HuH-7.5 (cell line): ENCODE data around the gene SRPK2.
"Not testable (repeated sequence)": the region's sequence is repeated elsewhere in the genome, so short reads cannot be mapped to it uniquely, and the experiment has no call there.

ENCODE experiments used
- DNase-seq: peaks from one replicate; pipeline ENCODE4 v3.0.0; 2011; ENCODE audit warnings: low spot score

Gene SRPK2

DNA sequence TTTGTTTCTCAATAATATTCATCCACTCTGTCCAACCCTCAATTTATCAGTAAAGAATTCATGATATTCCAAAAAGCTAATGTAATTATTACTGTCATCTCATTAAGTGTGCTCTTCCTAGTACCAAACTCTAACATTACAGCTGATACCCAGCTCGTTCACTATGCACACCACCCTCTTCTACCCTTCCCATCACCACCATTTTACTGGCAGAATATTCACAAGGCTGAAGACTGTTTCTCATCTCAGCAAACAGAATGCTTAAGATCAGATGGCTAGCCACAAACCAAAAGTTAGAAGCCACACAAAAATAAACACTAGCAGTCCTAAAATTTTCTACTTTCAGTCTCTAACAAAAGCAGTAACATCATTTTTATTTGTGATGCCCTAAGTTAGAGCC lies 121.5 kb downstream of the SRPK2 start:
- DNase-seq, result no peak

DNA sequence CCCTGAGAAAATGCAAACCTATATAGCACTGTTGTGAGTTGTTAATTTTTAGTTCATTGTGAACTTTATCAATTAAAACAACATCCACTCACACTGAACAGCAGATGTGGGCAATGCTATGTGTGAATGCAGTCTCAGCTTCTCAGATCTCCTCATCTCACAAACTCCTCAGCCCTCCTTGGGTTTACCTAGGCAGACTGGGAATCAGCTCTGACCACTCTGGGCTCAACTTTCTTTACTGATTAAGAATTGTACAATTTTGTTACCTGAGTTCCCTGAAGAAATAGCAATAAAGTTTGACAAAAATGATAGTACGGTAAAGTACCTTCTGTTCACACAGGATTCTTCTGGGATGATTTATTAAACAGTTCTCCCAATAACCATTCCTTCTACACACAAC lies 124.0 kb downstream of the SRPK2 start:
- DNase-seq, result no peak

DNA sequence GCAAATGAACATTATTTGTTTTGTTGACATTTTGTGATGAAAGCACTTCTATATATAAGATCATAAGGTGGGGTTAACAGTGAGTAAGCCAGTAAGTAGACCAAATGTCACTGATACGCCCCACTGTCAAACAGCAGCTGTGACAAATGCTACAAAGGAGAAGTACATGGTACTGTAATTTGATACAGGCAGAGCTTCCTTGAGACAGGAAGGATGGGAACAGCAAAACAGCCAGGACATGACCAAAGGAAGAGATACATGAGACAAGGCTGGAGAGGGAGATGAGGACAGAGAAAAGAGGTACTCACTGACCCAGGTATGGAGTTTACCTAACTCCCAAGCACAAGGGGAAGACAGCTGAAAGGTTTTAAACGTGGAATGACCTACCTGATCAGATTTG lies 127.0 kb downstream of the SRPK2 start:
- no peak for DNase-seq

DNA sequence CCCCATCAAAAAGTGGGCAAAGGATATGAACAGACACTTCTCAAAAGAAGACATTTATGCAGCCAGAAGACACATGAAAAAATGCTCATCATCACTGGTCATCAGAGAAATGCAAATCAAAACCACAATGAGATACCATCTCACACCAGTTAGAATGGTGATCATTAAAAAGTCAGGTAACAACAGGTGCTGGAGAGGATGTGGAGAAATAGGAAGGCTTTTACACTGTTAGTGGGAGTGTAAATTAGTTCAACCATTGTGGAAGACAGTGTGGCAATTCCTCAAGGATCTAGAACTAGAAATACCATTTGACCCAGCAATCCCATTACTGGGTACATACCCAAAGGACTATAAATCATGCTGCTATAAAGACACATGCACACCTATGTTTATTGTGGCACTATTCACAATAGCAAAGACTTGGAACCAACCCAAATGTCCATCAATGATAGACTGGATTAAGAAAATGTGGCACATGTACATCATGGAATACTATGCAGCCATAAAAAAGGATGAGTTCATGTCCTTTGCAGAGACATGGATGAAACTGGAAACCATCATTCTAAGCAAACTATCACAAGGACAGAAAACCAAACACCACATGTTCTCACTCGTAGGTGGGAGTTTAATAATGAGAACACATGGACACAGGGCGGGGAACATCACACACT lies 128.4 kb downstream of the SRPK2 start:
- DNase-seq, result not testable (repeated sequence)

DNA sequence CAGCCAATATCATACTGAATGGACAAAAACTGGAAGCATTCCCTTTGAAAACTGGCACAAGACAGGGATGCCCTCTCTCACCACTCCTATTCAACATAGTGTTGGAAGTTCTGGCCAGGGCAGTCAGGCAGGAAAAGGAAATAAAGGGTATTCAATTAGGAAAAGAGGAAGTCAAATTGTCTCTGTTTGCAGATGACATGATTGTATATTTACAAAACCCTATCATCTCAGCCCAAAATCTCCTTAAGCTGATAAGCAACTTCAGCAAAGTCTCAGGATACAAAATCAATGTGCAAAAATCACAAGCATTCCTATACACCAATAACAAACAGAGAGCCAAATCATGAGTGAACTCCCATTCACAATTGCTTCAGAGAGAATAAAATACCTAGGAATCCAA lies 129.8 kb downstream of the SRPK2 start:
- DNase-seq, result not testable (repeated sequence)

DNA sequence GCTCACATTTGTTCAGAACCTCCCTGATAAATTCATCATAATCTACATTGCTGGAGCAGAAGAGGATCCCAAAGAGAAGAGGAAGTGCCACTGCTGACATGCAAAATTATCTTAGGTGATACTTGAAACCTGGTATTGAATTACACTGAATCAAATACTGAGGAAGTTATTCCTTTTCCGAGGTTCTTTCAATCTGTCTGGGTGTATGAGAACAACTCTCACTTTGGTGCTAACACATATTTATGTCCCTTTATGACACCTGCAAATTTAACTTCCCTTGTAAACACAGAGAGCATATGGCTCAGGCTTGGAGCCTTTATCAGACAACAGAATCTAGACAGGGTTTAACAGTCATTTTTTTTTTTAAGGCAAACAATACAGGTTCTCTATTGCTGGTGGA lies 131.4 kb downstream of the SRPK2 start:
- DNase-seq, result no peak

DNA sequence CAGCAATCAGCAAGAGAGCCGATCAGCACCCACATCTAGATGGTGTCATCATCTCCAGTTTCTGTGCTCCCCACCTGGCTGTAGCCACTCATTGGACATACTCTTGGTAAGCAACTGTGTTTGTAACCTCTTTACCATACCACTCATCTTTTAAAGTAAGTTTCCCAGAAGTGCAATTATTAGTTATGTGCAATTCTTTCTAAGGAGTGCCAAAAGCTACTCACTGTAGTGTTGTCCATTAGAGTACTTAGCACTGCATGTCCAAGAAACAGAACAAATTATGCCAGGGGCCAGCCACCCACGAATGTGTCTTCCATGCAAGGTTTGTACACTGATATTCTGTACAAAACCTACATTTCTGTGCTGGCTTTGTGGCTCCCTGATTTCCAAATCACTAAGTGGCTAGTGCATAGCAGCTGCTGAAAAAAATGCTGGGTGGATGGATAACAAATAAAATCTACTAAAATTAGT lies 131.9 kb downstream of the SRPK2 start:
- DNase-seq, result no peak

DNA sequence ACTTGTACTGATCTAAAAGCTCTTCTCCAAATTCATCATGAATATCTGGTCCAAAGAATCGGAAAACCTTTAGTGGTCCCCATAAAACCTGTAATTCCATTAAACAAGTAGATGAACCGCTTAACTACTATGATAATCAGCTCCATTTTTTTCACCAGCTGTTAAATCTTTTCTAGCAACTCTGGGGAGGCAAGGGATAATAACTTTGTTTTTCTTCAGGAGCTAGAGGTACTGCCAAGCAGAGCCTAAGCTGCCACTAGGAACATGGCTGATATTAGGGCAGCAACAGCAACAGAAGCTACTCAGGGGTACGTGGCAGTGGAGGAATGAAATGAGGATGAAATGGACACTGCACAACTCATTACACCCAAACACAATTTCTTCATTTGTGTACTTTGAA lies 138.0 kb downstream of the SRPK2 start:
- DNase-seq, result no peak

DNA sequence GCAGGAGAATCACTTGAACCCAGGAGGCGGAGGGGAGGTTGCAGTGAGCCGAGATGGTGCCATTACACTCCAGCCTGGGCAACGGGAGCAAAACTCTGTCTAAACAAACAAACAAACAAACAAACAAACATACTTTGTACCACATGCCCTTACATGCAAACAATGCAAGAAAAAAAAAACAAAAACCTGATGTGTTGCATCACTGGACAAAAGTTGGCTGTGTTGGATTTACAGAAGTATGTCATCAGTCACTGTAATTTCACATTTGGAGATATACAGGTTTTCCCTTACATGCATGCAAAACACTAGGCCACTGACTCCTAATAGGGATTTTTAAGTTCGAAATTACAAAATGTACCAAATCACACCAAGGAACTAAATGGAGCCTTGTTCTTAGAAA lies 138.5 kb downstream of the SRPK2 start:
- no peak for DNase-seq

DNA sequence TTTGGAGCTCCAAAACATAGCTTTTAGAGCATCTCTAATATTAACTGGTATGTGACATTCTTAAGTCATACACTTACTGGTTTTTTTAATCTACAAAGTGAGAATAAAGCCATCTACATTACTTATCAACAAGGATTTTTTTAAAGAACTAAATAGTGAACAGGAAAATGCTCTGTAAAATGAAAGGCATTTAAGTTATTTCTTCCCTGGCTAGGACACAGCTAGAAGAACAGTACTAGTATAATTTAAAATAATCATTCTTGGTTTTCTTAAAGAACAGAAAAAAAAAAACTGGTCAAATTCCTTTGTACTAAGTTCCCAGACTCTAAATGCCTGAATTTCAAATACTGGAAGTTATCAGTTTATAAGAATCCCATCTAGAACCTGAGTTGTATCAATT lies 139.5 kb downstream of the SRPK2 start:
- DNase-seq, result no peak

DNA sequence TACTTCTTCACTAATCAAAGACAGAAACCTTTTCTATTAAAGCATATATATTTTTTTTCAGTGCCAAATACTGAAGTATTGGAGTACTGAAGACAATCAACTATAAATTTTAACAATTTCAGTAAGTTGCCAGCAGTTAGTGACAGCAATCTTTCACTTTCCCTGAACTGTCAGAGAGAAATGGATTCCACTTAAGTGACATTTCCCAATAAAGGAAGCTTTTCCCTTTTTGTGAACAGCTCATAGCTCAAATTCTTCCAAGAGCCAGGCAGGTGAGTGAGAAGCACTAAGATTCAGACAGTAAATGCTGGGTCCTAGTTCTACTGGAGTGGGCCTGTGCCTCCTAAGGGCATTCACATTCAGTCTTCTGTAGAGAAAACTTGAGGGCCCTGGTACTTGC lies 142.0 kb downstream of the SRPK2 start:
- no peak for DNase-seq

DNA sequence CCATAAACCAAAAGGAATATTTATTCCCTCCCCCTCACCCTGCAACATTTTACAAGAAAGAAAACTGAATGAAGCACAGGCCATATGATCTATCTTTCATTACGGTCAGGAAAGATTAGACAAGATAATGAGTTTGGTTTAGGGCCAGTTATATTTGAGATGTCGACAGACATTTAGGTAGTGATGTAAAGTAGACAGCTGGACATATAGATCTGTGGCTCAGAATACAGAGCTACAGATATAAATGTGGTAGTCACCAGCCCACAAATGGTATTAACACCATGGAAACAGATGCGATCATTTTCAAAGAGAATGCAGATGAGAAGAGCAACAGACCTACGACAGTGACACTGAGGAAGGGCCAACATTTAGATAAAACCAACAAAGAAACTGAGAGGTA lies 142.5 kb downstream of the SRPK2 start:
- no peak for DNase-seq

DNA sequence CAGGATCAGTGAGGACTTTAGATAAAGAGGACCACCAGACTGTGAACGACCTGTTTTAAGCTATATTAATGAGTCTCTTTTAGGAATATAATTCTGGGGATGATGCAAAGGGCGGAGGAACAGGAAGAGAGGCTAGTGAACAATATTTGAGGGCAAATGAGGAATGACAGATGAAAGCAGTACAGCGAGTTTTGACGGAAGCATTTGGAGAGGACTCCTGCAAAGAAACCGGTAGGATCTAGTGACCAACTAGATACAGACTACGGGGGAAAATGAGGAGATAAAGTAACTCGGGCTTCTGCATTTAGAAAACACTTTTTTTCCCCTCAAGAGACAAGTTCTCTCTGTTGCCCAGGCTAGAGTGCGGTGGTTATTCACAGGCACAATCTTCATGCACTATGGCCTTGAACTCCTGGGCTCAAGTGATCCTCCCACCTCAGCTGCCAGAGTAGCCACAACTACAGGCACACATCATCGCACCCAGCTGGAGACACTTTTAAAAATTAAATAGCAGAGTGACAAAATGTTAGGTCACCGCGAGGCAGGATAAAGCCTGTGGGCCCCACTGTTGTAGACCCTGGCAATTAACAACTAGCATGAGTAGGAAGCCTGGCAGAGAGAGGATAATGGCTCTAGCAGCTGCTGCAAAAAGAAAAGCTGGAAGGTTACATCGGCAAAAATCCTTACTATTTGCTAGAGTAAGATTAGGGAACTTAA lies 143.2 kb downstream of the SRPK2 start:
- no peak for DNase-seq

DNA sequence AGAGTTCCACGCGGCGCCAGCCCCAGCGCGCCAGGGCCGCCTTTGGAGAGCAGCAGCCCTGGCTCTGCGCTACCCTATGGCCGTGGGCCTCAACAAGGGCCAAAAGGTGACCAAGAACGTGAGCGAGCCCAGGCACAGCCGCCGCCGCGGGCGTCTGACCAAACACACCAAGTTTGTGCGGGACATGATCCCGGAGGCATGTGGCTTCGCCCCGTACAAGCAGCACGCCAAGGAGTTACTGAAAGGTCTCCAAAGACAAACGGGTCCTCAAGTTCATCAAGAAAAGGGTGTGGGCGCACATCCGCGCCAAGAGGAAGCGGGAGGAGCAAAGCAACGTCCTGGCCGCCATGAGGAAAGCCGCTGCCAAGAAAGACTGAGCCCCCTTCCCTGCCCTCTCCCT lies 144.1 kb downstream of the SRPK2 start:
- no peak for DNase-seq

DNA sequence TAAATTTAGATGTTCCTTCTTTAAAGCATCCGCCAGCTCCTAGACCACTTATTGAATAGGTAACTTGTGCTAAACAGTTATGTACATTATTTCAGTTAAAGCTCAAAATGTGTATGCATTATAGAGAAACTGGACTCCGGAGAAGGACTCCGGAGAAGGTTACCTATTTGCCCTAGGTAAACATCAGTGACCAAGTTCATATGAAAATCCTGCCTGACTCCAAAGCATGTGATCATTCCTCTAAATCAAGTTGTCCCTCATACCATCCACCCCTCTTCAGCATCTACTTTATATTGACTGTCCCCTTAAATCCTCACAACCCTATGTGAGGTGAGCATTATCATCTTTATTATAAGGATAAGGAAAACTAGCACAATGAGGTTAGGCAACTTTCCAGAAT lies 147.5 kb downstream of the SRPK2 start:
- DNase-seq, result no peak

DNA sequence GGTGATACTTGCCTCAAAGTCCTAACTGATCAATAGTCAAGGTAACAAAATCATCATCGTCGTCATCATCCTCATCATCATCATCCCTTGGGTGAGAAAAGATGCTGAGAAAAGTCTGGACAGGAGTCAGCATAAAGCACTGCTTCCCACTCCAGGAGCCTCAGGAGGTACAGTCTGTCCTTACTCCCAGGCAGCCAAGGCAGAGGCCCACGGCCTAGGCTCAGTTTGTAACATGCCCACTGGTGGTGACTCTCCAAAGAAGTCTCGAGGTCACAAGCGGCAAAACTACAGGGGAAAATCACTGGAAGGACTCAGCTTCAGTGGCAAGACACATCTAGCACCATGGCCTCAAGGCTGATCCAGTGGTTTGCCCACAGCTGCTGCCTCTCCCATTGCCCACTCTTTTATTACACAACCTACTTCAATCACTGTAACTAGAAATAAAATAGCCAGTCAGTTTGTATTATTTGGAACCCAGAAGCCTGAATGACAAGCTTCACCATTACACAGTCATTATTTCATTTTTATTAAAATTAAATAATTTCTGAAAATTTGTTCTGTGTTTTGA lies 150.4 kb downstream of the SRPK2 start:
- DNase-seq, result no peak

DNA sequence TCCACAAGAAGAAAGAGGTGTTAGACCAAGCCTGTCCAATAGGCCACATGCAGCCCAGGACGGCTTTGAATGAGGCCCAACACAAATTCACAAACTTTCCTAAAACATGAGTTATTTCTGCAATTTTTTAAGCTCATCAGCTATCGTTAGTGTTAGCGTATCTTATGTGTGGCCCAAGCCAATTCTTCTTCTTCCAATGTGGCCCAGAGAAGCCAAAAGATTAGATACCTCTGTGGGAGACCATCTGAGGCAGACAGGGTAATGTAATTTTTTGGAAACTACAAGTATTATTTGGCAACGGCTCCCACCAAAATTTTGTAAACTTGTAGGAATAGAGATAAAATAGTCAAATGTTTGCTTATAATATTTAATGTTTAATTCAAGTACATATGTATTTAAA lies 153.8 kb downstream of the SRPK2 start:
- DNase-seq, result no peak

DNA sequence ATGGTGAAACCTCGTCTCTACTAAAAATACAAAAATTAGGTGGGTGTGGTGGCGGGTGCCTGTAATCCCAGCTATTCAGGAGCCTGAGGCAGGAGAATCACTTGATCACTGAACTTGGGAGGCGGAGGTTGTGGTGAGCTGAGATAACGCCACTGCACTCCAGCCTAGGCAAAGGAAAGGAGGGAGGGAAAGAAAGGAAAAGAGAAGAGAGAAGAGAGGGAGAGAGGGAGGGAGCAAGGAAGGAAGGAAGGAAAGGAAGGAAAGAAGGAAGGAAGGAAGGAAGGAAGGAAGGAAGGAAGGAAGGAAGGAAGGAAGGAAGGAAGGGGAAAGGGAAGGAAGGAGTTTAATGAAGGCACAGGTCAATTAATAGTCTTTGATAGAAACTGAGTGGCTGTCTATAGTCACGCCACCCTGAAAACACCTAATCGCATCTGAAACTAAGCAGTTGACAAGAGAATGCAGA lies 155.9 kb downstream of the SRPK2 start:
- DNase-seq, result not testable (repeated sequence)

DNA sequence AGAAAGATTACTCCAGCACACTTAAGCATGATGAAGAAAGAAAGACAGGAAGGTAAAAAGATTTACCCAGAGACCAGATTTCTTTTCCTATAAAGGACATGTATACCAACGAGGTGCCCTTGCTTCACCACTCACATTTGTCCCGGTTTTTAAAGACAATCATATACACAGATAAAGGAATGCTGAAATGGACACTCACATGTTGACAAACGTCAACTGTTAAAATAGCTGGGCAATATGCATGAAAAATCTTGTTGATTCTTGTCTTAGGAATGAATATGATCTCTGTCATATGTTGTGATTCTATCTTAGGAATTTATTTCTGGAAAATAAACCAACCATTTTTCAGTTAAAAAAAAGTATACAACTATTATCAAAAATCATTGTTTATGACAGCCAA lies 158.2 kb downstream of the SRPK2 start:
- DNase-seq, result no peak

DNA sequence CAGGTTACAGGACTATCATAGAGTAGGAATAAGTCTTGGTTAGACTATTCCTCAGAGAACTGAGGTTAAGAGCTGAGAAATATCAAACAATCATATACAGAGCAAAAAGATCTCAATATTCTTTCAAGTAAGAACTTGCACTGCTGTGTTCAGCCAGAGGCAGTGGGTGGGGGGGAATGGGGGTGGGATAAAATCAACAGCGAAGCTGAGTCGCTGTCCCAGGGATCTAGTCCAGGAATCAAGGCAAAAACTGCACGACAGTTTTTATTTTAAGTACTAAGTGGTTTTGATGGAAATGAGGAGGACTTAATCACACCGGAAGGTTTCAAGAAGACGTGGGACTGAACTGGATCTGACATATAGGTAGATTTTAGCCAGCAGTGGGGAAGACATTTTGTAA lies 159.1 kb downstream of the SRPK2 start:
- DNase-seq, result no peak

DNA sequence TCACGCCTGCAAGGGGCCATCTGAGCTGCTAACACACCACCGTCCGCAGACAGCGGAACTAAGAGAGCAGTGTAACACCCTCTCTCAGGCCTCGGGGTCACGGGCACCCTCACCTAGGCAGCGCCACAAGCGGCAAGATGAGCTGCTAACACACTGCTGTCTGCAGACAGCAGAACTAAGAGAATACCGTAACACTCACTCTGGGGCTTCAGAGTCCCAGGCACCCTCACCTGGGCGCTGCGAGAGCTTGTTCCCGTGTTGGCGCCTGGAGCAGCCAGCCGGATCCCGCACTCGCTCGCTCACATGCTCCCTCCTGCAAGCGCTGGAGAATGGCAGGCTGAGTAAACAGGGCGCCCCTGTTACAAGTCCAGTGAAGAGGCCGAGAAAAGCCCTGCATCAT lies 160.2 kb downstream of the SRPK2 start:
- no peak for DNase-seq

DNA sequence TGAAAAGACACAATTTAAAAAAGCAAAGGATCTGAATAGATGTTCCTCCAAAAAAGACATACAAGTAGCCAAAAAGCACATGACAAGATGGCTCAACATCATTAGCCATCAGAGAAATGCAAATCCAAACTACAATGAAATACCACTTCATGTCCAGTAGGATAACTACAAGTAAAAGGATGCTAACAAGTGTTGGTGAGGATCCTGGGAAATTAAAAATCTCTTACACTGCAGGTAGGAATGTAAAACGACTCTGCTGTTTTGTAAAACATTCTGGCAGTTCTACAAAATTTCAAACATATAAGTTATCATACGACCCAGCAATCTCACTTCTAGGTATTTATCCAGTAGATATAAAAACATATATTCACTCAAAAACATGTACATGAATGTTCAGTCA lies 161.3 kb downstream of the SRPK2 start:
- DNase-seq, result no peak

DNA sequence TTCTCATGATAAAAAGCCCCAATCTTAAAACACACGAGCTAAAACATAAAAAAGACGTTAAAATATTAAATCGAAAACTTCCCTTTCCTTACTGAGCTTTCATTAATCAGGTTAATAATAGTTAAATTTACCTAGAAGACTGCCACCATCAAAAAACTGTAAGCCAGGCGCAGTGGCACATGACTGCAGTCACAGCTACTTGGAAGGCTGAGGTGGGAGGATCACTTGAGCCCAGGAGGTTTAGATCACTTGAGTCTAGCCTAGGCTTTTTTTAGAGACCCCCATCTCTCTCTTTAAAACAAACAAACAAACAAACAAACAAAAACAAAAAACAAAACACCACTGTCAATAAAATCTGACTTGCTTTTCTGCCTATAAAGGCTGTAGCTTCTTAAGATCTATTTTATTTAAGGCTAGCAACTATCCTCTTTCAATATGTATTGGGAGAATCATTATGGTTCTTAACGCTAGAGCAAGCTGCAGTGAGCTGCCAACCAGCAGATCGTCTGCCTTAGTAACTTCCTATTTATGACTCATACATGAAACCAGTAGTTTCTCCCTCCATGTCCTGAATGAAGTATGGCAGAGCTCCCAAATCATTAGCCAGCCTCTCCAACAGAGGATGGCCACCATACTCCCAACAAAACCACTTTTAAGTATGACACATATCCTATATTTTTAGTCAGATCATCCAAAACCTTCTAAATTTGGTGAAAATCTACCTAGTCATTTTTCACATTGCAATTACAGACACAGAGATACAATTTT lies 163.7 kb downstream of the SRPK2 start:
- DNase-seq, result no peak
